GM11168 (cell line): ENCODE measurements around the gene DSP.

Experiments used
- in situ Hi-C: fragments of 300-500 bp; cut with MboI; formaldehyde crosslinking; loops from one replicate; pipeline ENCODE4 v1.12.0; 2022; ENCODE audit warnings: low sequenced_read_pairs; ENCODE audit not compliant: unreplicated experiment

Gene DSP

GRCh38 chr6:7541175-7542064 lies at the start of gene DSP:
Gene DSP, plus strand, starts transcription at chr6:7541671. Its CDS starts 245 bp downstream, at chr6:7541916.
- in situ Hi-C loops, result no loop called here

- in situ Hi-C loops, result no loop called here
These were observed 47.6 kb upstream of the DSP start for GRCh38 chr6:7493866-7494265.

GRCh38 chr6:7494638-7495037 lies 46.8 kb upstream of the DSP start:
- in situ Hi-C loops, result no loop called here

- in situ Hi-C loops, result no loop called here
These were observed 45.1 kb upstream of the DSP start for GRCh38 chr6:7496266-7496875.

- in situ Hi-C loops, result no loop called here
These were observed 40.7 kb upstream of the DSP start for GRCh38 chr6:7500752-7501282.

GRCh38 chr6:7502743-7503142 lies 38.7 kb upstream of the DSP start:
- in situ Hi-C loops, result no loop called here

GRCh38 chr6:7504041-7504440 lies 37.4 kb upstream of the DSP start:
- in situ Hi-C loops, result no loop called here

- in situ Hi-C loops, result no loop called here
These were observed 36.2 kb upstream of the DSP start for GRCh38 chr6:7505189-7505699.

GRCh38 chr6:7507600-7507999 lies 33.9 kb upstream of the DSP start:
- in situ Hi-C loops, result no loop called here

- in situ Hi-C loops, result no loop called here
These were observed 29.2 kb upstream of the DSP start for GRCh38 chr6:7512320-7512719.

- in situ Hi-C loops, result no loop called here
These were observed 27.9 kb upstream of the DSP start for GRCh38 chr6:7513529-7513928.

- in situ Hi-C loops, result no loop called here
These were observed 26.1 kb upstream of the DSP start for GRCh38 chr6:7515363-7515762.

- in situ Hi-C loops, result no loop called here
These were observed 22.6 kb upstream of the DSP start for GRCh38 chr6:7518877-7519276.

GRCh38 chr6:7522873-7523272 lies 18.6 kb upstream of the DSP start:
- in situ Hi-C loops, result no loop called here

- in situ Hi-C loops, result no loop called here
These were observed 17.5 kb upstream of the DSP start for GRCh38 chr6:7523922-7524321.

GRCh38 chr6:7526755-7527154 lies 14.7 kb upstream of the DSP start:
- in situ Hi-C loops, result no loop called here

- in situ Hi-C loops, result no loop called here
These were observed 12.9 kb upstream of the DSP start for GRCh38 chr6:7528565-7528964.

GRCh38 chr6:7529141-7529540 lies 12.3 kb upstream of the DSP start:
- in situ Hi-C loops, result no loop called here

- in situ Hi-C loops, result no loop called here
These were observed 9.2 kb upstream of the DSP start for GRCh38 chr6:7532232-7532631.

- in situ Hi-C loops, result no loop called here
These were observed 8.7 kb upstream of the DSP start for GRCh38 chr6:7532821-7533220.

- in situ Hi-C loops, result no loop called here
These were observed 7.3 kb upstream of the DSP start for GRCh38 chr6:7534192-7534591.
